AML-193 (cell line): ENCODE measurements around the gene SMIM38.

Source experiments
- DNase-seq, 2 experiments: peaks; one replicate each; lab custom pipeline; 2025; lab: John Stamatoyannopoulos, UW

SMIM38 gene

GRCh38 chr11:69160296-69161116 is 4.8 kb downstream of the SMIM38 start:
- no peak for DNase-seq

DNA sequence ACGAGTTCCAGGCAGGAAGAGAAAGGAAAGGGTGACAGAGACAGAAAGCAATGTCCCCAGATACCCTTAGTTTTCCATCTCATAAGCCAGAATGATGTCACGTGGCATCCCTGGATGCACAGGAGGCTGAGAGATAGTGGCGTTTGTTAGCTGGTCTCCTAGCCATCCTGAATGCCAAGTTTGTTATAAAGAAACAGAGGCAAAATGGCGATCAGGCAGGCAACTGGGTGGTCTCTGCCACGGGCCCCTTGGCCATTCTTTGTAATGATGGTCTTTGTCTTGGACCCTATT is 5.3 kb downstream of the SMIM38 start:
- no peak for DNase-seq

DNA sequence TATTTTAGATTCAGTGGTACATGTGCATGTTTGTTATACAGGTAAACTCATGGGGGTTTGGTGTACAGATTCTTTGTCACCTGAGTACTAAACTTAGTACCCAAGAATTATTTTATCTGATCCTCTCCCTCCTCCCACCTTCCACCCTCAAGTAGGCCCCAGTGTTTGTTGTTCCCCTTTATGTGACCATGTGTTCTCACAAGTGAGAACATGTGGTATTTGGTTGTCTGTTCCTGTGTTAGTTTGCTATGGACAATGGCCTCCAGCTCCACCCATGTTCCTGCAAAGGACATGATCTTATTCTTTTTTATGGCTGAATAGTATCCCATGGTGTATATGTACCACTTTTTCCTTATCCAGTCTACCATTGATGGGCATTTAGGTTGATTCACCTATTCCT is 6.8 kb downstream of the SMIM38 start:
- no peak for DNase-seq

DNA sequence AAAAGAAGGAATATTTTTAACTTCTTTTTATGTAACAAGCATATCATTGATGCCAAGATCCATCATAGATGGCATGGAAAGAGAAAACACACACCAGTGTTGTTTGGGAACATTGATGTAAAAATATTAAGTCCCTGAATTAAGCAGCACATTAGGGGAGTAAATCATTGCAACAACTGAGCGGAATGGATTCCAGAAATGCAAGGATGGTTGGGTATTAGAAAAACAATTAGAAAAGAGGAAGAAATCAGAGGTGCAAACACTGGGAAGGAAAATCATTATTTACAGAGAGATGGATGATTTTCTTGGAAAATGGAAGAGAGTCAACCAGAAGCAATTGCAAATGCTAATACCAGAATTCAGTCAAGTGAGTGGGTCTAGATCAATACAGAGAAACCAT is 8.1 kb downstream of the SMIM38 start:
- DNase-seq, result no peak

DNA sequence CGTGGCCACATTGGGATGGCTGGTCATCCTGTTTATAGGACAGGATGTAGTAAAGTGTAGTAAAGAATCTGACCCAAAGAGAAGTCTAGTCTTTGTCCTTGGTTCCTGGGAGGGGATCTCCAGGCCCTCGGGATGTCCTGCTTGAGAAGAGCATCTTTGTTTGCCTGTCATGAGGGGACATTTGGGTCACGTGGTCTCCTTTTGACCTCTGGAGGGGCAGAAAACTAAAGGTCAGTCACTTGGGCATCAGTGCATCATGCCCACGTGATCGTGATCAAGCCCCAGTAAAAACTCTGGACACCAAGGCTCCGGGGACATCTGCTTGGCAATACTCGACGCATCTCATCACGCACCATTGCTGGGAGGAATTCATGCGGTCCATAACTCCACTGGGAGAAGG is 9.1 kb downstream of the SMIM38 start:
- DNase-seq, result no peak

GRCh38 chr11:69165775-69166174 is 10.0 kb downstream of the SMIM38 start:
- DNase-seq, result no peak

DNA sequence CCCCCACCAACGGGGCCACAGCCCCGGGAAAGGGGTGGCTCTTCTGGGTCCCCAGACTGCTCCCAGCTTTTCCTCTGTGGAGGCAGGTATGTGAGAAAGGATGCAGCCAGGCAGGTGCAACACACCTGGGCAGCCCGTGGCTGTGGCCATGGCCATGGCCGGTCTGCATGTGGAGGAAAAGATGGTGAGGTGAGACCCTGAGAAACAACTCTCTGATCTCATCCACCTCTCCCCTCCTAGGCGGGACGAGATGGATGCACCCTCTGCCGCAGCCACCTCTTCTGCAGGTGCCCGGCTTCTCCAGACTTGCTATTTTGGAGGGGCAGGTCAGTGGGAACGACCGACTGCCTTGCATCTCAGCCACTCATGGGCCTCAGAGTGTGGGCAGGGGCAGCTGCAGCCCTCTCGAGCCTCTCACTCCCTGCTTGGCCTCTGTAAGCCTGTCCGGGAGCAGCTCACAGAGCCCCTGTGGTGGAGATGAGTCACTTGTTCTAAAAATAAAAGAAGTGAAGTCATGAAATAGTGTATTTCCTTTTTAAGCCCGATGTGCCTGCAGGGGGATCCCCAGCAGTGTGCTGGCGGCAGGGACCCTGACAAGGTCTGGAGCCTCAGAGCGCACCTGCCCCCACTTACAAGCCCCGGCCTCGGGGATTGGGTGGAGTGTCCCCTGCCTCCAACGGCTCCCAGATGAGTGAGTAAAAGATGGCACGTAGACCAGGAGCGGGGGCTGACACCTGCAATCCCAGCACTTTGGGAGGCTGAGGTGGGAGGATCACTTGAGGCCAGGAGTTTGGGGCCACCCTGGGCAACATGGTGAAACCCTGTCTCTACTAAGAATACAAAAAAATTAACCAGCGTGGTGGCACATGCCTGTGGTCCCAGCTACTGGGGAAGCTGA is 10.7 kb downstream of the SMIM38 start:
- DNase-seq, result peak in 1 of 2 experiments; percentile 11

DNA sequence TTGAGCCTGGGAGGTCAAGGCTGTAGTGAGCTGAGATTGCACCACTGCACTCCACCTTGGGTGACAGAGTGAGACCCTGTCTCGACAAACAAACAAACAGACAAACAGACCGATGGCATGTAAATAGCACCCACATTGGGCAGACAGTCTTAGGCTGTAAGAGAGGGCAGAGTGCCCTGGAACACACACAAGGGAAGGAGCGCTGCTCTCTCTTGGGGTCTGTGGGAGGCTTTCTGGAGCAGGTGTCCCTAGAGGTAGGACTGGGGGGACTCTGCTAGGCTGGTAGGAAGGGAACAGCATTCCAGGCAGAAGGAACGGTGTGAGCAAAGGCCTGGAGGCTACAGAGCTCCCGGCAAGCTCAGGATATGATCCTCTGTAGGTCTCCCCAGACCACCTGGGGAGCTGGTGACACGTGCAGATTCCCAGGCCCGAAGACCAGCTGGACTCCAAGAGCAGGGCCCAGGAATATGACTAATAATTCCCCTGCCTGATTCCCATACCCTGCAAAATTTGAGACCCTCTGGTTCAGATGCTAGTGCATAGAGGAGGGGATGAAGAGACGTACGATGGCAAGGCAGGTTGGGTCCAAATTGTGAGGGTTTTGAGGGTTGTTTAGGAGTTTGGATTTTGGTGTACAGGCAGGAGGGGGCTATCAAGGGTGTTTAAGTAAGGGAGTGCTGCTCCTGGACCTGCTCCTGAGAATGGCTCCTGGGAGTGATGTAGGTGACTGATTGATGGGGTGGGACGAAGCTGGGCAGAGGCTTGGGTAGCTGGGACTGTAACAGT is 11.6 kb downstream of the SMIM38 start:
- DNase-seq, result no peak

DNA sequence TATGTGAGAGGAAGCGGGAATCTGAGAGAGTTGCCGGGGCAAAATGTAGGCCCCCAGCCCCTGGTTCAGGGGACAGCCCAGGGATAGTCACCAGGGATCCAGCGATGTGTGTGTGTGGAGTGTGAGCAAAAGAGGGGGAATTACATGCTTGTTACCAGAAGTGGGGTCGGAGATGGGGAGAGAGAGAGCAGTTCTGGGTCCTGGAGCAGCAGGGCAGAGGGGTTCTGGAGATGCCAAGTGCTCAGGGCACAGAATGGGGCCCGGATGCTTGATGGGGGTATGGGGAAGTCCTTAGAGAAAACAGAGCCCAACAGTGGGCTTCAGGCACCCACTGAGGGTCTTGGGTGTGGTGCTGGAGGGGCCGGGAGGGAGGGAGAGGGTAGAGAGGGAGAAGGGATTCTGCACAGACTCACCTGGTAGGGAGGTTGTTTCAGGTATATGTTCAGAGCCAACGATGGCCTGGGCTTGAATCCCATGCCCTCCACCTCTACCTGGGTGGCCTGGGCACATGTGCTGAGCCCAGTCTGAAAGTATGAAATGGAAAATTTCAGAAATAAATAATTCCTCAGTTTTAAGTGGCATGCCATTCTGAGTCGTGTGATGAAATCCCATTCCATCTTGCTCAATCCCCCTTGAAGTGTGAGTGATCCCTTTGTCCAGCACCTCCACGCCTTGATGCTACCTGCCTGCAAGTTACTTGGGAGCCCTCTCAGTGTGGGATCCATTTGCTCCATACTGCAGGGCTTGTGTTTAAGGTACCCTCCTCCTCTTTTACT is 12.4 kb downstream of the SMIM38 start:
- DNase-seq, result no peak

- no peak for DNase-seq
Observed at GRCh38 chr11:69169479-69169878, 13.7 kb downstream of the SMIM38 start.

GRCh38 chr11:69170704-69171103 is 15.0 kb downstream of the SMIM38 start:
- DNase-seq, result no peak

- DNase-seq, result no peak
Observed at GRCh38 chr11:69171476-69172240, 15.9 kb downstream of the SMIM38 start.

- DNase-seq, result no peak
Observed at GRCh38 chr11:69172674-69173073, 16.9 kb downstream of the SMIM38 start.

GRCh38 chr11:69173331-69173730 is 17.6 kb downstream of the SMIM38 start:
- no peak for DNase-seq

DNA sequence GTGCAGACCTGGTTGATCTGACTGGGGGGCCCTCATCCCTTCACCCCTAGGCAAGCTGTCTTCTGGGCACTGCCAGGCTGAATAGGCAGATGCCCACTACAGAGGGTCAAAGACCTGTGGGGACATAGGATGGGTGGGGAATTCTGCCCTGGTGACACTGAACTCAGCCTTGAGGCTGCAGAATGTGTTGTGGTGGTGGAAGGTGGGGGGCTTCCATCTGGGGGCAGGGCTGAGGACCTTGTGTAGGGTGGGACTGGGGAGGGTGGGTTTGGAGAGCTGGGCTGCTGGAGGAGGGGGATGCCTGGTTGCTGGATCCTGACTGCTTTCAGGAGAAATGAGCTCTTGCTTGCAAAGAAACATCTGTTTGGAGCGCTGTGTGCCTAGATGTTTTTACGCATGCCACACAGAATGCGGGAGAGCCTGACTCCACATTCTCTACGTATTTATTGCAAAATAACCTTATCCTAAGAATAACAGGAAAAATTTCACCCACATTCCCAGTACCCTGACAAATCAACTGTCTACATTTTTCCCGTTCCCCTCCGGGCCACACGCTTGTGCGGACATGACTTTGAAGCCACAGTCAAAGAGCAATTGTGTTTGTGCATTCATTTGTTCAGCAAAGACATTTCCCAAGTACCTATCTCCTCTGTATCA is 18.3 kb downstream of the SMIM38 start:
- no peak for DNase-seq

DNA sequence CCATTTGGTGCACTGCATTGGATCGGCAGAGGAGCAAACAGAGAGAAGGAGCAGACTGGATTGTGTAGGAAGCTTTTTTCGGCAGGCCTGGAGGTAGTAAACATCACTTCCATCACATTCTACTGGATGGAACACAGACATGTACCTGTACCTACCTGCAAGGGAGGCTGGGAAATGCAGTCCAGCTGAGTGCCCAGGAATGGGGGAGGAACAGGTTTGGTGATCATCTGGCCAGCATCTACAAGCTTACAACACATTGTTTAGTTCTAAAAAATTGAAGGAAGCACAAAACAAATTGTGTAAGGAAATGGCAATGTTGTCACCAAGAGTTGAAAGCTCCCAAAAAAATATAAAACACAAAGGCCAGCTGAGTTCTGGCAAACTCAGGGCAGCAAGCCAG is 19.1 kb downstream of the SMIM38 start:
- DNase-seq, result no peak

DNA sequence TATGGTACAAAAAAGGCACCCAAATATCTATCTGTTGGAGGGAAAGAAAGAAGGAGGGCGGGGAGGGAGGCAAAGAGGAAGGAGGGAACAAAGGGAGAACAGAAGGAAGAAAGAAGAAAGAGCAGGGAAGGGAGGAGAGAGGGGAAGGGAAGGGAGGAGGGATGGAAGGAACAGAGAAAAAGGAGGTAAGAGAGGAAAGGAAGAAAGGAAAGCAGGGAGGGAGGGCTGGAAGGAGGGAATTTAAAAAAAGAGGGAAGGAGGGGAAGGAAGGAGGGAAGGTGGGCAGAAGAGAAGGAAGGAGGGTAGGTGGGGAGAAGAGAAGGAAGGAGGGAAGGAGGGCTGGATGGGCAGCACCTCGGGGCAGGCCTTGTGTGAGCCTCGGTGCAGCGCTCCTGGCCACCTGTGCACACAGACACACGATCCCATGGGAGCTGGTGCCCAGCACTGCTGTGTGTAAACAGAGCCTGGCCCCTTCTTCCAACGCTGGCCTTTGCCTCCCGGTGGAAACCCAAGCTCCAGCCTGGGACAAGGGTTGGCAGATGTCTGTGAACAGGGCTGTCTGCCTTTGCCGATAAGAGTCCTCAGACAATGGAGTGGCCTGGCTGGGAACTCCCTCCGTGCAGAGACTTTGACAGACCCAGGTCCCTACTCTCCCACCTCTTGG is 23.2 kb downstream of the SMIM38 start:
- DNase-seq, result no peak

GRCh38 chr11:69180226-69180625 is 24.5 kb downstream of the SMIM38 start:
- DNase-seq, result no peak

DNA sequence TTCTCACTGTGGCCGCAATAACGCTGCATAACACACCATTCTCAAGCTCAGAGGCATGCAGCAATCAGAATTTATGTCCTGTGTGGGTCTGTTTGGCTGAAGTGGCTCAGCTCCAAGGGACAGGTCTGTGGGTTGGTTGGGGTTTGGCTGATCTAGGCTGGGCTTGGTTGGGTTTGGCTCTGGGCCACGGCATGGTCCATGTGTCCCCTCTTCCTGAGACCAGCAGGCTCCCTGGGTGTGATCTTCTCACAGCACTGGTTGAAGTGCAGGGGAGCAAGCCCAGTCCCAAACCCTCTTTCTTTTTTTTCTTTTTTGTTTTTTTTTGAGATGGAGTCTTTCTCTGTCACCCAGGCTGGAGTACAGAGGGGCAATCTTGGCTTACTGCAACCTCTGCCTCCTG is 25.0 kb downstream of the SMIM38 start:
- no peak for DNase-seq

DNA sequence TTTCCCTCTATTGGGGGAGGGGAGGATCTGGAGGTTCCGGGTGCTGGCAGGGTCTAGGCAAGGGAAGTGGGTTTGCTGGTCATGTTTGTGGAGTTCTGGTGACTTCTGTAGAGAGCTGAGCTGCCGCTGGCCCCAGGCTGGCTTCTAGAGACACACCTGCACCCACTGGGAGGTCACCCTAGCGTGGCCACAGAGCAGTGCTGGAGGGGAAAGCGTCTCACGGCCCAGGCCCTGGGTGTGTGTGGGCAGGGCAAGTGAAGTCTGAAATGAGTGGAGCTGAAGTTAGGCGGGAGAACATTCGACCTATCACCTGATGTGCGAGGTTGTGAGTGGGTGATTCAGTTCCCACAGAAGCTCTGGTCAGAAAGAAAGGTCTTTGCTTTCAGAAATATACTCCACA is 27.9 kb downstream of the SMIM38 start:
- no peak for DNase-seq
